RKO (cell line): ENCODE measurements around the gene ITGAE.
"Not testable (repeated sequence)": the region's sequence is repeated elsewhere in the genome, so short reads cannot be mapped to it uniquely, and the experiment has no call there.

Source experiments
- DNase-seq: peaks from one replicate; pipeline ENCODE4 v3.0.0-alpha.2; 2016; ENCODE audit warnings: low spot score

ITGAE gene

GRCh38 chr17:3795390-3796102 is 5.4 kb downstream of the ITGAE start:
- DNase-seq, result no peak

- DNase-seq, result no peak
Observed at GRCh38 chr17:3794557-3795389, 6.2 kb downstream of the ITGAE start.

- DNase-seq, result not testable (repeated sequence)
Observed at GRCh38 chr17:3794152-3794551, 6.8 kb downstream of the ITGAE start.

GRCh38 chr17:3793258-3793657 is 7.7 kb downstream of the ITGAE start:
- DNase-seq, result not testable (repeated sequence)

- DNase-seq, result no peak
Observed at GRCh38 chr17:3792481-3792880, 8.5 kb downstream of the ITGAE start.

- DNase-seq, result no peak
Observed at GRCh38 chr17:3788200-3788599, 12.8 kb downstream of the ITGAE start.

GRCh38 chr17:3785323-3785722 is 15.7 kb downstream of the ITGAE start:
- DNase-seq, result not testable (repeated sequence)

- DNase-seq, result no peak
Observed at GRCh38 chr17:3782751-3783150, 18.2 kb downstream of the ITGAE start.

GRCh38 chr17:3780986-3781385 is 20.0 kb downstream of the ITGAE start:
- DNase-seq, result no peak

GRCh38 chr17:3777366-3778120 is 23.4 kb downstream of the ITGAE start:
- DNase-seq, result no peak

- DNase-seq, result no peak
Observed at GRCh38 chr17:3773966-3774365, 27.0 kb downstream of the ITGAE start.

- DNase-seq, result no peak
Observed at GRCh38 chr17:3773511-3773910, 27.5 kb downstream of the ITGAE start.

GRCh38 chr17:3772764-3773163 is 28.2 kb downstream of the ITGAE start:
- no peak for DNase-seq

- DNase-seq, result no peak
Observed at GRCh38 chr17:3771140-3771539, 29.8 kb downstream of the ITGAE start.

GRCh38 chr17:3770466-3770865 is 30.5 kb downstream of the ITGAE start:
- no peak for DNase-seq

GRCh38 chr17:3768769-3769168 is 32.2 kb downstream of the ITGAE start:
- DNase-seq, result no peak

GRCh38 chr17:3768341-3768740 is 32.6 kb downstream of the ITGAE start:
- DNase-seq, result no peak

- no peak for DNase-seq
Observed at GRCh38 chr17:3766779-3767178, 34.2 kb downstream of the ITGAE start.

- no peak for DNase-seq
Observed at GRCh38 chr17:3765981-3766380, 35.0 kb downstream of the ITGAE start.

- no peak for DNase-seq
Observed at GRCh38 chr17:3763777-3764170, 37.2 kb downstream of the ITGAE start.

- DNase-seq, result no peak
Observed at GRCh38 chr17:3762922-3763776, 37.8 kb downstream of the ITGAE start.

GRCh38 chr17:3761918-3762380 is 39.0 kb downstream of the ITGAE start:
- DNase-seq, result no peak
